Mononuclear cell (primary cell): ENCODE measurements around the gene ZNF519. TPM values are rescaled to one million over a fixed set of nuclear protein-coding genes. Genes with fewer than 3 reads are reported as not detected.
"Not testable (repeated sequence)": the region's sequence is repeated elsewhere in the genome, so short reads cannot be mapped to it uniquely, and the experiment has no call there.

ENCODE experiments used
- H3K27me3 ChIP-seq: 2 replicates; pipeline ENCODE4 v1.6.0; 2011; ENCODE audit warnings: low read length, control low read depth; ENCODE audit not compliant: insufficient read depth
- H3K4me1 ChIP-seq: 2 replicates; pipeline ENCODE4 v1.5.1; 2011; ENCODE audit warnings: mild to moderate bottlenecking, low read length, control low read depth; ENCODE audit not compliant: insufficient read depth
- H3K4me3 ChIP-seq: 2 replicates; pipeline ENCODE4 v1.5.1; 2011; ENCODE audit warnings: mild to moderate bottlenecking, low read length, moderate library complexity
- H3K9me3 ChIP-seq: 2 replicates; pipeline ENCODE4 v1.5.1; 2011; ENCODE audit warnings: low read depth, mild to moderate bottlenecking, control low read depth, low read length
- total RNA-seq: library from RNA; depleted of rRNA; stranded (reverse); fragments of >200 nt; gene quantifications from one replicate; pipeline ENCODE4 v1.2.3, GENCODE V29; 2012

ZNF519 gene
- total RNA-seq, 1 donor, result 6.9 TPM

DNA sequence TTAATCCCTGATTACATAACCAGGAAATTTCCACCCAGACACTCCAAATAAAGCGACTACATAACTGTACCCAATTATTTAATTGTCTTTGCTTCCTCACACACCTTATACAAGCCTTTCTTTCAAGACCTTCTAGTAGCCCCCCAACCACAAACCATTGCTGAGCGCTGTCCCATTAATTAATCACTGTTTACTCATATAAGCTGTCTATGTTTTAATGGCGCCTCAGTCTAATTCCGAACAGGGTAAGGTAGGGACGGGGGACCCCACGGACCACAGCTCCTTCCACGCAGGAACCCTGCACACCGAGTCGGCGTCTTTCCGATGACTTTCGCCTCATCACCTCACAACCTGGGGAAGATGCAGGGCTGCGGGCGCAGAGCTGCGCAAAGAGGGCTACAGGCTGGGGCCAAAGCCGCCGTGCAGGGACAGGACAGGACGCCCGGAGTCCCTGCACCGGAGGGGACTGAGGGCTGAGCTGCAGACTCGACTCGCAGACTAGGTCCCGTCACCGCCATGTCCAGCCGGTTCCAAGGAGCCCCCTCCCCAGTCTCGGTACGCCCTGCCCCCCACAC, 452 bp downstream of the ZNF519 start:
- H3K4me3 ChIP-seq, result peak overlapping the region; percentile 51
- not testable (repeated sequence) for H3K9me3 ChIP-seq, H3K4me1 ChIP-seq, H3K27me3 ChIP-seq

- not testable (repeated sequence) for H3K9me3 ChIP-seq, H3K27me3 ChIP-seq, H3K4me3 ChIP-seq, H3K4me1 ChIP-seq
Observed at GRCh38 chr18:14130804-14131203, 1.4 kb downstream of the ZNF519 start.

GRCh38 chr18:14124689-14125088, 7.5 kb downstream of the ZNF519 start:
- Histone ChIP-seq H3K27me3 (no peaks in the 10 kb centered on the region), H3K4me3 (no peak overlapping the region), H3K9me3 (no peaks in the 10 kb centered on the region), H3K4me1 (no peaks in the 10 kb centered on the region)

- Histone ChIP-seq H3K9me3 (no peaks in the 10 kb centered on the region), H3K4me1 (no peaks in the 10 kb centered on the region), H3K27me3 (no peaks in the 10 kb centered on the region), H3K4me3 (no peak overlapping the region)
Observed at GRCh38 chr18:14122097-14122496, 10.1 kb downstream of the ZNF519 start.

GRCh38 chr18:14120926-14121325, 11.3 kb downstream of the ZNF519 start:
- Histone ChIP-seq H3K9me3 (no peaks in the 10 kb centered on the region), H3K27me3 (no peaks in the 10 kb centered on the region), H3K4me3 (no peak overlapping the region), H3K4me1 (no peaks in the 10 kb centered on the region)

DNA sequence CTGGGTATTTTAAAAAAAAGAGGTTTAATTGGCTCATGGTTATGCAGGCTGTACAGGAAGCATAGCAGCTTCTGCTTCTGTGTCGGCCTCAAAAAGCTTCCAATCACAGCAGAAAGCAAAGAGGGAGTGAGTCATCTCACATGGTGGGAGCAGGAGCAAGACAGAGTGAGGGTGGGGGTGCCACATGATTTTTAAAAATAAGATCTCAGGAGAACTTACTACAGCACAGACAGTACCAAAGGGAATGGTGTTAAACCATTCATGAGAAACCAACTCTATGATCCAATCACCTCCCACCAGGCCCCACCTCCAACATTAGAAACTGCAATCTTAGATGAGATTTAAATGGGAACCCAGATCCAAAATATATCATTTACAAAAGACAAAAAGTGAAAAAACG, 14.6 kb downstream of the ZNF519 start:
- Histone ChIP-seq H3K27me3 (no peaks in the 10 kb centered on the region), H3K9me3 (no peaks in the 10 kb centered on the region), H3K4me1 (no peaks in the 10 kb centered on the region), H3K4me3 (no peak overlapping the region)

- Histone ChIP-seq H3K27me3 (no peaks in the 10 kb centered on the region), H3K4me3 (no peak overlapping the region), H3K9me3 (peaks cover 46% of the 10 kb centered on the region), H3K4me1 (no peaks in the 10 kb centered on the region)
Observed at GRCh38 chr18:14106906-14107305, 25.3 kb downstream of the ZNF519 start.

DNA sequence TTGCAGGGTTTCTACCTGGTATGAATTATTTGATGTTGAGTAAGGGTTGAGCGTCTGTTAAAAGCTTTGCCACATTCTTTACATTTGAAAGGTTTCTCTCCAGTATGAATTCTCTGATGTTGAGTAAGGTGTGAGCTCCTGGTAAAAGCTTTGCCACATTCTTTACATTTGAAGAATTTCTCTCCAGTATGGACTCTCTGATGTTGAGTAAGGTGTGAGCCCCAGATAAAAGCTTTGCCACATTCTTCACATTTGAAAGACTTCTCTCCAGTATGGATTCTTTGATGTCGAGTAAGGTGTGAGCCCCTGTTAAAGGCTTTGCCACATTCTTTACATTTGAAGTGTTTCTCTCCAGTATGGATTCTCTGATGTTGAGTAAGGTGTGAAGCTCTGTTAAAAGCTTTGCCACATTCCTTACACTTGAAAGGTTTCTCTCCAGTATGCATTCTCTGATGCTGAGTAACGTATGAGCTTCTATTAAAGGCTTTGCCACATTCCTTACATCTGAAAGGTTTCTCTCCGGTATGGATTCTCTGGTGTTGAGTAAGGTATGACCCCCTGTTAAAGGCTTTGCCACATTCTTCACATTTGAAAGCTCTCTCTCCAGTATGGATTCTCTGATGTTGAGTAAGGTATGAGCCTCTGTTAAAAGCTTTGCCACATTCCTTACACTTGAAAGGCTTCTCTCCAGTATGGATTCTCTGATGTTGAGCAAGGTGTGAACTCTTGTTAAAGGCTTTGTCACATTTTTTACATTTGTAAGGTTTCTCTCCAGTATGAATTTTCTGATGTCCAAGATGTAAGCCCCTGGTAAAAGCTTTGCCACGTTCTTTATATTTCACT, 27.1 kb downstream of the ZNF519 start:
- Histone ChIP-seq H3K4me1 (no peaks in the 10 kb centered on the region), H3K27me3 (no peaks in the 10 kb centered on the region), H3K9me3 (peaks cover 46% of the 10 kb centered on the region), H3K4me3 (no peak overlapping the region)

DNA sequence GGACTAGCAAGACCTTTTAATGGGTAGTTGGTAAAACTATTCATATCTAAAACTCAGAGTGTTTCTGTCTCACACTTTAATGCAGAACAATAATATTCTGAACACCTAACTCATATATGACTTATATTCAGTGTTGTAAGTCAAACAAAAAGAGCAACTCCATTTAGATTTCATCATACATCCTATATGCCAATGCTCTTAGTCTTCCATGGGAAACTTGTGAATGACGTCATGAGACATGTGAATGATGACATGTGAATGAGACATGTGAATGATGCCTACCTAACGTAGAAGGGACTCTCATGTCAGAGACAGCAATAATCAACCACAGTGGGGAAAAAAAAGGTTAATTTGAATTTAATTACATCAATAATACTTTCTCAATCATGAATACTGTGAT, 28.0 kb downstream of the ZNF519 start:
- H3K4me1 ChIP-seq, result no peaks in the 10 kb centered on the region
- H3K27me3 ChIP-seq, result no peaks in the 10 kb centered on the region
- H3K9me3 ChIP-seq, result peaks cover 40% of the 10 kb centered on the region

DNA sequence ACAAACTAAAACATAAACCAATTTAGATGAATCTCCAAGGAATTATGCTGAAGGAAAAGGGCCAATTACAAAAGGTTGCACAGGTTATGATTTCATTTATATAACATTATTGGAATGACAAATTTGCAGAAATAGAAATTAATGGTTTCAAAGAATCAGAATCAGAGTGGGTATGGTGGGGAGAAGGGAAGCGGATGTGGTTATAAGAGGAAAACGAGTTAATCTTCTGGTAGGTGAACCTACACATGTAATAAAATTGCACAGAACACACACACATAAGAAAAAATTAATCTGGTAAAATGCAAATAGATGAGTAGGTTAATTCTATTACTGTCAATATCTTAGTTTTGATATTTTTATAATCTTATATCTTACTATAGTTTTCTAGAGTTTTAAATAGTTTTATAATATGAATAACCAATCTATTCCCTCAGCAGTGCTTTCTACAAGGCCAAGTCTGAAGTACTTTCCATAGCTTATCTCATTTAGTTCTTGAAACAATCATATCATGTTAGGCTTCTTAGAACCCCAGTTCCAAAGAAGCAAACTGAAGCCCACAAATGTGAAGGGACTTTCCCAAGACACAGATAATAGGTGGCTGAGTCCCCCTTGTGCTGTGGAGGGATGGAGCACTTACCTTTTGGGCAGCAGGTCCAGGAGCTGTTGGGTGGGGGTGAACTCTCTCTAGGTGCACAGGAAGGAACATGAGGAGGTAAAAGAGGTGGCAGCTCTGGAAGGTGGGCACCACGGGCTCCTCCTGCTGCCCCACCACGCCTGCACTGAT, 31.5 kb downstream of the ZNF519 start:
- H3K9me3 ChIP-seq, result peaks cover 25% of the 10 kb centered on the region
- no peak overlapping the region for H3K4me3 ChIP-seq
- no peaks in the 10 kb centered on the region for H3K27me3 ChIP-seq
- no peaks in the 10 kb centered on the region for H3K4me1 ChIP-seq

More for the DNA sequence above, 28.0 kb downstream of the ZNF519 start:
- H3K4me3 ChIP-seq, result no peak overlapping the region

DNA sequence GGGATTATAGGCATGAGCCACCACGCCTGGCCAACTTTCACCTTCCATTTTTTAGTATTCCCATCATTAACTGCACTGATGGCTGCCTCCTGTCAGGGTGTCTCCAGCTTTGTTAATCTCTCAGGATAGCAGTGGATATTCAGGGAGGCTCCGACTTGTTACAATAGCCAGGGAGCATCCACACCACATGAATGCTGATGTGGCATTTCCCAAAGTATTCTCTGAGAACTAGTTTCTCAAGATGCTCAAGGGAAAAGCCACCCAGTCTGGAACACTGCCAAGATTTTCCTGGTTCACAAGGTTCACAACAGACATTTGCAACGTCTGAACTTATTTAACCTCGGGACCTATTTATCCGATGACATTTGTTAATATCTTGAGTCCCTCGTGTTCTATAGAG, 33.8 kb downstream of the ZNF519 start:
- Histone ChIP-seq H3K4me3 (no peak overlapping the region), H3K9me3 (peaks cover 5% of the 10 kb centered on the region), H3K4me1 (no peaks in the 10 kb centered on the region), H3K27me3 (no peaks in the 10 kb centered on the region)

DNA sequence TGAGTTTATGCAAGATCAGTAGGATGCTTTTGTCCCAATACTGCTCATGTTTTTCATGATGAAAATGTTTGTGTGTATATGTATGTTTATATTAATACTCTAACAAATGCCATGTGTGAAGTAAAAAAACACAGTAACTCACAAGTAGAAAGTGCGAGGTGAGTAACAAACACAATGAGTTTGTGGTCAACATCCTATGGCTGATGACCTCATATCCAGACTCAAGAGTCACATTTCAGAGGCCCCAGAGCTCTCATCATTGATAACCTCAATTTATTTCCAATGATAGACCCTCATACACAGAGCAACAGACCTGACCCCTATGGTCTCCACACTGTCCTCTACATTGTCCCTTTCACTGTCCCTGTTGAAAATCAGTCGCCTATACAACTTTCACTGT, 34.5 kb downstream of the ZNF519 start:
- Histone ChIP-seq H3K4me3 (no peak overlapping the region), H3K9me3 (no peaks in the 10 kb centered on the region), H3K4me1 (no peaks in the 10 kb centered on the region), H3K27me3 (no peaks in the 10 kb centered on the region)

GRCh38 chr18:14093307-14093915, 38.8 kb downstream of the ZNF519 start:
- H3K4me1 ChIP-seq, result no peaks in the 10 kb centered on the region
- no peaks in the 10 kb centered on the region for H3K9me3 ChIP-seq
- no peaks in the 10 kb centered on the region for H3K27me3 ChIP-seq
- no peak overlapping the region for H3K4me3 ChIP-seq

- Histone ChIP-seq H3K4me3 (no peak overlapping the region), H3K9me3 (no peaks in the 10 kb centered on the region), H3K27me3 (no peaks in the 10 kb centered on the region), H3K4me1 (no peaks in the 10 kb centered on the region)
Observed at GRCh38 chr18:14092625-14093306, 39.5 kb downstream of the ZNF519 start.
